BE2C (cell line): ENCODE measurements around the gene MRPL37.

Source experiments
- DNase-seq: peaks from one replicate; pipeline ENCODE4 v3.0.0-alpha.2; 2020
- H3K27me3 ChIP-seq: fragments of 250-450 bp; sonication (Bioruptor Pico); 2 replicates; pipeline ENCODE4 v1.5.1; 2020; ENCODE audit warnings: mild to moderate bottlenecking
- H3K36me3 ChIP-seq: fragments of 250-450 bp; sonication (Bioruptor Pico); 2 replicates; pipeline ENCODE4 v1.5.1; 2020; ENCODE audit warnings: mild to moderate bottlenecking
- H3K4me1 ChIP-seq: fragments of 250-450 bp; sonication (Bioruptor Pico); 2 replicates; pipeline ENCODE4 v1.5.1; 2020
- H3K4me3 ChIP-seq: 2 replicates; pipeline ENCODE4 v1.5.1; 2011; ENCODE audit warnings: low read depth, low read length
- H3K9me3 ChIP-seq: fragments of 250-450 bp; sonication (Bioruptor Pico); 2 replicates; pipeline ENCODE4 v1.5.1; 2020
- CTCF ChIP-seq: IDR thresholded peaks from 2 replicates; pipeline ENCODE4 v1.5.1; 2012; ENCODE audit warnings: mild to moderate bottlenecking, low read depth, low read length

MRPL37 gene

GRCh38 chr1:54257346-54257620, 57.3 kb downstream of the MRPL37 start:
- no peaks in the 10 kb centered on the region; the same call in 1 of the 2 replicates for H3K36me3 ChIP-seq
- no peaks in the 10 kb centered on the region for H3K9me3 ChIP-seq
- H3K4me3 ChIP-seq, result no peak overlapping the region
- H3K27me3 ChIP-seq, result no peaks in the 10 kb centered on the region
- no peaks in the 10 kb centered on the region; the same call in 1 of the 2 replicates for H3K4me1 ChIP-seq
- DNase-seq, result no peak
- TF ChIP-seq CTCF, result no peak

GRCh38 chr1:54257876-54258275, 57.9 kb downstream of the MRPL37 start:
- TF ChIP-seq CTCF, result no peak
- Histone ChIP-seq H3K9me3 (no peaks in the 10 kb centered on the region), H3K4me3 (no peak overlapping the region), H3K4me1 (no peaks in the 10 kb centered on the region; the same call in 1 of the 2 replicates), H3K27me3 (no peaks in the 10 kb centered on the region), H3K36me3 (no peaks in the 10 kb centered on the region; the same call in 1 of the 2 replicates)
- DNase-seq, result no peak

GRCh38 chr1:54259546-54260140, 59.7 kb downstream of the MRPL37 start:
- DNase-seq, result no peak
- no peak overlapping the region for H3K4me3 ChIP-seq
- H3K36me3 ChIP-seq, result no peaks in the 10 kb centered on the region; the same call in 1 of the 2 replicates
- H3K9me3 ChIP-seq, result no peaks in the 10 kb centered on the region
- no peaks in the 10 kb centered on the region for H3K27me3 ChIP-seq
- no peaks in the 10 kb centered on the region for H3K4me1 ChIP-seq
- no peak for TF ChIP-seq CTCF

- no peak for DNase-seq
- H3K4me1 ChIP-seq, result no peaks in the 10 kb centered on the region
- no peaks in the 10 kb centered on the region; the same call in 1 of the 2 replicates for H3K36me3 ChIP-seq
- no peaks in the 10 kb centered on the region for H3K9me3 ChIP-seq
- H3K4me3 ChIP-seq, result no peak overlapping the region
- H3K27me3 ChIP-seq, result no peaks in the 10 kb centered on the region
- no peak for TF ChIP-seq CTCF
Measured at GRCh38 chr1:54260810-54261209, 60.8 kb downstream of the MRPL37 start.

- H3K4me1 ChIP-seq, result no peaks in the 10 kb centered on the region
- H3K27me3 ChIP-seq, result no peaks in the 10 kb centered on the region
- H3K36me3 ChIP-seq, result no peaks in the 10 kb centered on the region; the same call in 1 of the 2 replicates
- TF ChIP-seq CTCF, result no peak
- no peak overlapping the region for H3K4me3 ChIP-seq
- no peak for DNase-seq
- H3K9me3 ChIP-seq, result no peaks in the 10 kb centered on the region
Measured at GRCh38 chr1:54262244-54262643, 62.3 kb downstream of the MRPL37 start.

GRCh38 chr1:54263601-54264226, 63.7 kb downstream of the MRPL37 start:
- TF ChIP-seq CTCF, result no peak
- Histone ChIP-seq H3K9me3 (no peaks in the 10 kb centered on the region), H3K36me3 (no peaks in the 10 kb centered on the region; the same call in 1 of the 2 replicates), H3K4me3 (no peak overlapping the region), H3K4me1 (no peaks in the 10 kb centered on the region), H3K27me3 (no peaks in the 10 kb centered on the region)
- DNase-seq, result no peak
